Neural crest cell (in vitro differentiated cells): ENCODE measurements around the gene TMEM212. TPM values are rescaled to one million over a fixed set of nuclear protein-coding genes. Genes with fewer than 3 reads are reported as not detected.

Experiments
- DNase-seq: peaks from one replicate; pipeline ENCODE4 v3.0.0; 2021; ENCODE audit warnings: low read depth, mixed read lengths, low spot score
- H3K27ac Mint-ChIP-seq: one replicate; pipeline ENCODE4 v1.8.0; 2021; ENCODE audit warnings: mild to moderate bottlenecking, mixed read lengths; ENCODE audit not compliant: unreplicated experiment
- H3K27me3 Mint-ChIP-seq: 2 replicates; pipeline ENCODE4 v1.8.0; 2021; ENCODE audit warnings: low read depth, mild to moderate bottlenecking, mixed read lengths
- H3K36me3 Mint-ChIP-seq: 2 replicates; pipeline ENCODE4 v1.8.0; 2021; ENCODE audit warnings: low read depth, mild to moderate bottlenecking, mixed read lengths
- H3K4me1 Mint-ChIP-seq: 2 replicates; pipeline ENCODE4 v1.8.0; 2021; ENCODE audit warnings: mixed read lengths
- H3K4me3 Mint-ChIP-seq: one replicate; pipeline ENCODE4 v1.8.0; 2021; ENCODE audit warnings: mild to moderate bottlenecking, mixed read lengths
- H3K9me3 Mint-ChIP-seq: 2 replicates; pipeline ENCODE4 v1.8.0; 2021; ENCODE audit warnings: mixed read lengths
- CTCF ChIP-seq: fragments of 200-600 bp; sonication (generic); conservative IDR thresholded peaks from 2 replicates; pipeline ENCODE4 v1.5.0; 2021; ENCODE audit warnings: antibody characterized with exemption, mild to moderate bottlenecking
- total RNA-seq: library from RNA; stranded (reverse); gene quantifications from 2 replicates; pipeline ENCODE4 v1.2.1, GENCODE V29; 2021

Gene TMEM212
- total RNA-seq, 1 donor from 2014 or later: not detected

- Mint-ChIP-seq H3K36me3 (no peaks in the 10 kb centered on the region), H3K9me3 (no peaks in the 10 kb centered on the region), H3K4me3 (no peak overlapping the region), H3K27me3 (no peaks in the 10 kb centered on the region), H3K27ac (no peak overlapping the region), H3K4me1 (peaks cover 22% of the 10 kb centered on the region)
- no peak for DNase-seq
- no peak for TF ChIP-seq CTCF
Observed at GRCh38 chr3:171832989-171833388, 10.2 kb upstream of the TMEM212 start.

GRCh38 chr3:171833789-171834460 lies 9.2 kb upstream of the TMEM212 start:
- H3K4me3 Mint-ChIP-seq: no peak overlapping the region
- no peak overlapping the region for H3K27ac Mint-ChIP-seq
- H3K9me3 Mint-ChIP-seq: no peaks in the 10 kb centered on the region
- DNase-seq: no peak
- no peaks in the 10 kb centered on the region for H3K36me3 Mint-ChIP-seq
- H3K27me3 Mint-ChIP-seq: no peaks in the 10 kb centered on the region
- H3K4me1 Mint-ChIP-seq: peaks cover 31% of the 10 kb centered on the region
- peak; percentile 64 for TF ChIP-seq CTCF

DNA sequence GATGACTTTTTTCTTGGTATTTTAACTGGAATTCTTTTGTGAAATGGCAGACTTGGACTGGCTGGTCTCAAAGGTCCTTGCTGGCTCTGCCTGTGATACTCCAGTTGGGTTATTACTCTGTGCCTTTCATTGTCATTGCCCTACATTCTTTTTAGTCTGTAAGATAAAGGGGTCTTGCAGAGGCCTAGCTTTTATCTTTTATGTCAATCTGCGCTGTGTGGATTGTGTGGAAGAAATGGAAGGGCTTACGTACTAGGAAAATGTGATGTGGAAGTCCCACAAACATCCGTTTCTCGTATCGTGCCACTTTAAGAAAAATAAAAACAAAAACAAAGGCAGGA lies 8.7 kb upstream of the TMEM212 start:
- Mint-ChIP-seq H3K27ac (no peak overlapping the region), H3K36me3 (no peaks in the 10 kb centered on the region), H3K4me1 (peaks cover 31% of the 10 kb centered on the region), H3K4me3 (no peak overlapping the region), H3K9me3 (no peaks in the 10 kb centered on the region), H3K27me3 (no peaks in the 10 kb centered on the region)
- no peak for DNase-seq
- no peak for TF ChIP-seq CTCF

GRCh38 chr3:171835116-171835515 lies 8.0 kb upstream of the TMEM212 start:
- no peaks in the 10 kb centered on the region for H3K36me3 Mint-ChIP-seq
- no peaks in the 10 kb centered on the region for H3K27me3 Mint-ChIP-seq
- no peak for TF ChIP-seq CTCF
- H3K4me1 Mint-ChIP-seq: peaks cover 28% of the 10 kb centered on the region
- H3K4me3 Mint-ChIP-seq: no peak overlapping the region
- no peak overlapping the region for H3K27ac Mint-ChIP-seq
- no peak for DNase-seq
- H3K9me3 Mint-ChIP-seq: no peaks in the 10 kb centered on the region

DNA sequence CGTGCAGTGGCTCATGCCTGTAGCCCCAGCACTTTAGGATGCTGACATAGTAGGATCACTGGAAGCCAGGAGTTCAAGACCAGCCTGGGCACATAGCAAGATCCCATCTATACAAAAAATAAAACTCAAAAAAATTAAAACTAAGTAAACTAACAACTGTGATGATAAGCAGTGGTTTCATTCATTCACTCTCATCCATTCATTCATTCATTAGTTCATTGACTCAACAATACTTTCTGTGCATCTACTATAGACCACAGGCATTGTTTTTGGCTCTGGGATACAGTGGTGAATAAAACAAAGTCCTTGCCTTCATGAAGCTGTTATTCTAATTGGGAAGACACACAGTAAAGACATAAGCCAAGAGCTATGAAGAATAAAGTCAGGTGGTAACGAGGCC lies 7.5 kb upstream of the TMEM212 start:
- Mint-ChIP-seq H3K4me3 (no peak overlapping the region), H3K4me1 (peaks cover 32% of the 10 kb centered on the region), H3K27me3 (no peaks in the 10 kb centered on the region), H3K9me3 (no peaks in the 10 kb centered on the region), H3K36me3 (no peaks in the 10 kb centered on the region), H3K27ac (no peak overlapping the region)
- no peak for TF ChIP-seq CTCF
- no peak for DNase-seq

DNA sequence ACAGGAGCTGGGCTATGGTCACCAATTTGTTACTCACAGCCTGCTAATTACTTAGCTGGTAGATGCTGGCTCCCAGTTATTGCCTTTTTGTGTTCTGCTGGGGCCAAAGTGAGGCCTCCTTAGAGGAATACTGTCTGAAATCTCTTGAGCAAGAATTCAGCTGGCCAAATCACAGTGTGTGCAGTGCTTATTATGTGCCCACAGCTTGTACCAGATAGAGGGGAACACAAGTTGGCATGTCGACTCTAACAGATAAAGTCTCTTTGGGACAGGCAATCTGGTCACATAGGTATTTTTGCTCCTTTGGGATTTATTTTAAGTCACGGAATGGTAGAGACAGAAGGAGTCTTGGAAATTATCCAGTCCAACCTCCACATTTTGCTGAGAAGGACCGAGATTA lies 6.3 kb upstream of the TMEM212 start:
- Mint-ChIP-seq H3K27ac (no peak overlapping the region), H3K9me3 (no peaks in the 10 kb centered on the region), H3K36me3 (no peaks in the 10 kb centered on the region), H3K27me3 (no peaks in the 10 kb centered on the region), H3K4me1 (peaks cover 45% of the 10 kb centered on the region), H3K4me3 (no peak overlapping the region)
- TF ChIP-seq CTCF: no peak
- DNase-seq: no peak
